GM21526 (cell line): Measurements from ENCODE around the gene MARK1.

ENCODE experiments used
- ATAC-seq: cut with Tn5 transposase; IDR thresholded peaks from one replicate; pipeline ENCODE4 v1.9.1; 2021; ENCODE audit warnings: moderate library complexity; ENCODE audit not compliant: unreplicated experiment, low FRiP score

MARK1 gene

DNA sequence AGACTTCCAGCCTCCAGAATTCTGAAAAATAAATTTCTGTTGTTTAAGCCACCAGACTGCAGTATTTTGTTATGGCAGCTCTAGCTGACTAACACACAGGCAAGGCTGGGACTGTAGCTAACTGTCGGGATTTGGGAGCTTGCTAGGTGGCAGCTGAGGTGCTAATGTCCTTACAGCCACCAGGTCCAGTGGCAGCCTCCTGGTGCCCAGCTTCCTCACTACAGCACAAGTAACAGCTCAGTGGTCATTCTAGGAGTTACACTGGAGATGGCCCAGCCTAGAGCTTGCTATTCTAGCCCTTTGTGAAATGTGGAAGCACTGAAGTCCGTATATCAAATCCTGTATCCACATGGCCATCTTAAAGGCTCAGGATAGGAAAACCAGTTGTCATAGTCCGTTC, 157.9 kb downstream of the MARK1 start:
- no peak for ATAC-seq

DNA sequence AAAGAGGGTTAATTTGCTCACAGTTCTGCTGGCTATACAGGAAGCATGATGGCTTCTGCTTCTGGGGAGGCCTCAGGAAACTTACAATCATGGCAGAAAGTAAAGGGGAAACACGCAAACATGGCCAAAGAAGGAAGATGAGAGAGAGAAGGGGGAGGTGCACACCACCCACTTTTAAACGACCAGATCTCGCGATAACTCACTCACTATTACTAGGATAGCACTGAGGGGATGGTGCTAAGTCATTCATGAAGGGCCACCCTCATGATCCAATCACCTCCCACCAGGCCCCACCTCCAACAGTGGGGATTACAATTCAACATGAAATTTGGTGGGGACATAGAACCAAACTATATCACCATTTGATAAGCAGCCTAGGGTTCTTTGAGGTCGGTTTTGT, 159.9 kb downstream of the MARK1 start:
- no peak for ATAC-seq

DNA sequence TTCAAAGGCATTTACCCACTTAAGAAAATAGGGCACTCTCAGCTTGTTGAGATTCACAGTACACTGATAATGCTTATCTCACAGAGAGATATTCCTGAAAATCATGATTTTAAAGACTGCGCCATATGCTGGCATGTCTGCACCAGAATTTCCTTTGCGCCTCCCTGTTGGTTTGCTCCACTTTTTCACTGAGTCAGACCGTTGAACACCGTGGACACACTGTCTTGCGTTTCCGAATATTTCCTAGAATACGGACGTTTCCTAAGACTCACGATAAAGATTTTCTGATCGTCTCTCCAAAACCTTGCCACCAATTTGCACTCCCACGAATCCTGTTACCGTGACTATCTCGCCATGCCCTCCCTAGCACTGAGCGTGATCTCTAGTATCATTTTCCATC, 161.7 kb downstream of the MARK1 start:
- ATAC-seq: no peak

DNA sequence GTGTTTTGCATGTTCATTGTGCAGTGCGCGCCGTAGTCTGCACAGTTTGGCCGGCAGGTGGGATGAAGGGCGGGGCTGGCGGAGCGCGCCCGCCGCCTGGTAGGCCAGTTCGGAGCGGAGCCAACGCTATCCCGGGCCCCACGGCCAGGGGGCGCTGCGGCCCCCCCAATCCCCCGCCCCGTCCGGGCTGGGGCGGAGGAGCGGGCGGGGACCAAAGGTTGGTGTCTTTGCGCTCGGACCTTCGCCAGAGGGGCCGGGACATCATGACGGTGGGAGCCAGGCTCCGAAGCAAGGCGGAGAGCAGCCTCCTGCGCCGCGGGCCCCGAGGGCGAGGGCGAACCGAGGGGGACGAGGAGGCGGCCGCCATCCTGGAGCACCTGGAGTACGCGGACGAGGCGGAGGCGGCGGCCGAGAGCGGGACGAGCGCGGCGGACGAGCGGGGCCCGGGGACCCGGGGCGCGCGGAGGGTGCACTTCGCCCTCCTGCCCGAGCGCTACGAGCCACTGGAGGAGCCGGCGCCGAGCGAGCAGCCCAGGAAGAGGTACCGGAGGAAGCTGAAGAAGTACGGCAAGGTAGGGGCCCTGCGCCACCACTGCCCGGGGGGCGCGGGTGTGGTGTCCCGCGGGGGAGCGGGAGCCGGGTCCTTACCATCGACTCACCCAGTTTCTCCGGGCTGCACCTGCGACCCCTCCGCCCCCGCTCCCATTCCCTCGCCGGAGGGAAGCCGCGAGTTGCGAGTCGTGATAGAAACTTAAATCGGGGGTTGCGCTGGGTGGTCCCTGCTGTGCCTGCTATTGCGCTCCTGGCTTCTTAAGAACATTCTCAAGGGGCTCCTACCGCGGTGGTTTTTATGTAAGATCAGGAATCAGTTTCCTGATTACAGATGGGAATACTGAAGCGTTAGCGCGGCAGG, 162.5 kb downstream of the MARK1 start, which contains the start of gene C1orf115:
Gene C1orf115 (plus strand): TSS at position 224 of the 913 bp plus-strand sequence. CDS start 40 bp downstream, at position 264.
- ATAC-seq: peak; percentile 98

DNA sequence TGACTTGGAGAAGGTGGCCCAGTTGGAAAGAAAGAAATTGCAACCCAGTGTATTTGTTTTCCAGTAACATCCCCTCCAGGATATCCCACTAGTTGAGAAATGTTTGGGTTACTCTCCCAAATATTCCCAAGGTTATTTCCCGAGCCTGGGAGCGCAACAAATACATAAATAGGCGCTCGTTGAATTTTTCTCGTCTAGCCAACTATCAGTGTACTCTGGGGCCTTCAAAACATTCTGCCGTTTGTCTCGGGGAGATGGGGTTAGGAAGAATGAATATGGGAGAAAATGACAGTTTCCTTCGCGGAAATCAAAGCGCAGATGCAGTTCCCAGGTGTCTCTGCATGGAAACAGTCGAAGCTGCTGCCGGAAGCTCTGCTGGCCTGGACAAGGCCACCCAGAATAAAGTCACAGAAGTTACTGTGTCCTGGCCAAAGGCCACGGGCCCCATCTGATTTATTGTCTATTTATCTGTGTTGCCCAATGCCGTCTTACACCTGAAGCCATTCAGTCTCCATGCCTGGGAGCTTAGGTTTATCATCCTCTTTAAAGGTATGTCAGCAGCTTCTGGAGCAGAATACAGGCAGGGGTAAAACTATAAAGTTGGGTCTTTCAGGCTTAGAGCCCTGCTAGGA, 163.2 kb downstream of the MARK1 start:
- no peak for ATAC-seq

DNA sequence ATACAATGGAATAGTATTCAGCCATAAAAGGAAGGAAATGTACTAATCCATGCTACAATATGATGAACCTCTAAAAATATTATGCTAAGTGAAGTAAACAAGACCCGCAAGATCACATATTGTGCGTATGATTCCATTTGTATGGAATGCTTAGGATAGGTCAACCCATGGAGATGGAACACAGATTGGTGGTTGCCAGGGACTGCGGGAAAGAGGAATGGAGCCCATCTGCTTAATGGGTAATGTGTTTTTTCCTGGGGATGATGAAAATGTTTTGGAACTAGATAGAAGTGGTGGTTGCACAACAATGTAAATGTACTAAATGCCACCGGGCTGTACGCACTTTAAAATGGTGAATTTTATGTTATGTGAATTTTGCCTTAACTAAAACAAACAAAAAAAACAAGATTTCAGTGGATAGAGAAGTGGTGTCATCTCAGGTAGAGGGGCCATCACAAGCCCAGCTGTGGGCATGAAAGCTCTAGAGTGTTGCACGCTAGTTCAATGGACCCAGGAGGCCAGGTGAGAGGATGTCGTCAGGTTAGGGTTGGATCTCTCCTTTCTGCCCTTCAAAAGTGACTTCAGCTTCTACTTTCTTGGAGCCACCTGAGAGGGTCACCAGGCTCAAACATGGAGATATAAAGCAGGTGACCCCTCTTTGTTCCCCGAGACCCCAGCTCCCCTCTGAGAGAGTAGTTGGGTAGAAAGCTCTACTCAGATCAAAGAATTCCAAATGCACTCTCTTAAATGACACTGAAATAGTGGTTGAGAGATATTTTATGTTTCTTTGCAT, 164.7 kb downstream of the MARK1 start:
- no peak for ATAC-seq

DNA sequence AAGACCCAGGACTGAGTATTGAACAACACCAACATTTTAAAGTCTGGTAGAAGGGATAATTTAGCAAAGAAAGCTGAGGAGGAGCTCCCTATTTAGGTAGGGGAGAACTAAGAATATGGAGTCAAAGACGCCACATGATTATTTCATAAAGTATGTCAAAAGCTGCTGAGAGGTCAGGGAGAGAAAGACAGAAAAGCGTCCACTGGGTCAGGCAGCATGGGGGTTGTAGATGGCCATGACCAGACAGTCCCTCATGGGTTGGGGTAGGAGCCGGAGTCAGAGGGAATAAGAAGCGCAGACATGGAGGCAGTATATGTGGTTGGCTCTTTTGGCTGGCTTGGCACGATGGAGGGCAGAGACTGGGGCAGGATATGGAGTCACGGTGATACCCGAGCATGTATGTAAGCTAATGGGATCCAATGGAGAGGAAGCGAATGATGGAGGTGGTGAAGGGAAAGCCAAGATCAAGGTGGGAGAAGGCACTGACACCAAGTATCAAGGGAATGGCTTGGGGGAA, 167.0 kb downstream of the MARK1 start:
- ATAC-seq: no peak

DNA sequence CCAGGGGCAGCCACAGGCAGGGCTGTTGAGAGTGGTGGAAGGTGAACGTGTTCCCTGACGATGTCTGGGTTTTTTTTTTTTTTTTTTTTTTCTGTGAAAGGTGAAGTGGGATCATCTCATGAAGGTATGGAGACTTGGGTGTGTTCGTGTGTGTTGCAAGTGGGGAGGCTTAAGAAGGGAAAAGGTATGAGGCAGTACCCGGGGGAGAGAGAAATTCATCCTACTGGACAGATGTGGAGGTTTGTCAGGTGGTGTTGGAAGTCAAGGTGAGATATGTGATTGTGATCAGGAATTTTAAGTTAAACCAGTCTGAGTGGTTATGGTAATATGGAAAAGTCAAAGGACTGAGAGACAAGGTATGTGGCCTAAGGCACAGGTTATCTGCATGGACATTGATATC, 167.5 kb downstream of the MARK1 start:
- no peak for ATAC-seq

DNA sequence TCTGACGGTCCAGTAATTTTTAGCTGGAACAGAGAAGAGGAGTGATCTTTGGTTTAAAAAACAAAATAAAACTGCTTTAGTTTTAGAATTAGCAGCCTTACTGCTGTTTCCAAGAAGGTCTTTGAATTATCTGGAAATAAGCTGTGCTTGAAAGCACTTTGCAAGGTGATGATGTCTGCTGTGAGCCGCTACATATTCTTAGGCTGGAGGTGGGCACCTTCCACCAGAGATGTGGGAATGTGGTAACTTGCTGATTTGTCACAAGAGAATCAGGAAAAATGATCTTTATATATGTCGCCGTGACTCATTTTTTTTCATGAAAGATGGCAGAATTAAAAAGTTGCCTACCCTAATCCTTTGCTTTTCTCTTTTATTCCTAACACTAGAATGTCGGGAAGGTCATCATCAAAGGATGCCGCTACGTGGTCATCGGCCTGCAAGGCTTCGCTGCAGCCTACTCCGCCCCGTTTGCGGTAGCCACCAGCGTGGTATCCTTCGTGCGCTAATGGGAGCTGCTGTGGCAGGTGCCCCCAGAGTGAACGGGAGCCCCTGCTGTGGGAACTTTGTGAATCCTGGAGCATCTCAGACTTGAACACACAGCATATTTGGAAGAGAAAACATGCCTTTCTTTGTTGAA, 168.4 kb downstream of the MARK1 start:
- no peak for ATAC-seq

DNA sequence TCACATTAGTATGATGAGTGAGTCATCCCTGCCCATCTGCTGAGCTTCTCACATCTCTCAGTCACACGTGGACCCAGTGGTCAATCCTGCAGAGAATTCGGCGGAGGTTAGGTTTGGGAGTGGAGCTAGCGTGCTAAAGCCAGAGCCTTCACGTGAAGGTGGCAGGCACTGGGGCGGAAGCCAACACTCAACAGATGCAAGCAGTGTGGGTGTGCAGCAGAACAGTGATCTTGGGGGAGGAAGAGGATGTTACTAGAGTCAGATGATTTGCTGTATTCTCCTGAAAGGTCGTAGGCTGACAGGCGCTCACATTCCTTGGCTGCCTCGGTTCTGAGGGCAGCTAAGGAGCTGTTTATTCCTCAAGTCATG, 168.9 kb downstream of the MARK1 start:
- ATAC-seq: no peak

DNA sequence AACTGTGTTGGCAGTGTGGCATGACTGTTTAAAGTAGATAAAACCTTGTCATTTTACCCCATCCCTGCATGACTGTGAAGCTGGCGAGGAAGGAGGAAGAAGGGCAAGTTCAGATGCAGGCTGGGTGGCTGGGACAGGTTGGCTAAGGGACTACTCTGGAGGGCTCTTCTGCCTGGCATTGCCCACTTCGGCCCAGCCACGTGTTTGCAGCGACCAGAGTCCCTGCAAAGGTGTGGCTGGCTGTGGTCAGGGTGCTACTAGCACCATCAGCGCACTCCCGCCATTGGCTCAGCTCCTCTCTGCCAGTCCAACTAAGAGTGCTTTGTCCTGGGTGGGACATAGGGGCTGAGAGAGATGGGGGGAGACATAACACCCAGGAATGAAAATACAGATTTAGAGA, 169.4 kb downstream of the MARK1 start:
- no peak for ATAC-seq

DNA sequence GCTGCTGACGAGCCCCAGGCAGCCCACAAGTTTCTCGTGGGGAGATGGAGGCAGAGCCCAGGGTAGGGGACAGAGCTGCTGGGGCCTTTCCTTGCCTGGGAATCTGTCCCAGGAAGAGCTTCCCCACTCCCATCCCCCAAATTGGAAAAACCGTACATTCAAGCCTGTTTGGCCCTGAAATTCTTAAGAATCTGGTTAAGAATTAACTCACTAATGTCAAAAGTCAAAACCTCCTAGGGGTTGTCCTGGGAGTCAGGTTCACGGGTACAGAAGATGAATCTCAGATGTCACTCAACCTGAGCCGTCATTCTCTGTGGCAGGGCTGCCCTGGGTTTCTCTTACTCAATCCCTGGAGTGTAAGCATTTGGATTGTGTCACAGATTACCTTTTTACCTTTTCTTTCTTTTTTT, 170.7 kb downstream of the MARK1 start:
- no peak for ATAC-seq

DNA sequence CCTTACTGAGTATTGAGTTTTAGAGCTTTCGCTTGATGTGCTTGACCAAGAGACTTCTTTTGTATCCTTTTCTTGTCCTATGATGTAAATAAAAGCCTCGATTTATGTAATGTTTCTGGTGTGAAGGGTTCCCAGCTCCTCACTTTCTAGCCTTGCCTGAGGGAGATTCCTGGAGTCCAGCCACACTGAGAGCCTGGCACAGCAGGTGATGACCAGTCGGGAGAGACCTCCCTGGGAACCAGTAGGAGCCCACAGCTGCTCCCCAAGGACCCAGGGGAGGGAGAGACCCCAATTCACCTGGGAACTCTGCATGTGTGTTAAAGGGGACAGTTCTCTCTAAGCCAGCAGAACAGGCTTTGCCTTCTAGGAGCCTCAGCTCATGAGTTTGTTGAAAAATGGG, 171.1 kb downstream of the MARK1 start:
- no peak for ATAC-seq

DNA sequence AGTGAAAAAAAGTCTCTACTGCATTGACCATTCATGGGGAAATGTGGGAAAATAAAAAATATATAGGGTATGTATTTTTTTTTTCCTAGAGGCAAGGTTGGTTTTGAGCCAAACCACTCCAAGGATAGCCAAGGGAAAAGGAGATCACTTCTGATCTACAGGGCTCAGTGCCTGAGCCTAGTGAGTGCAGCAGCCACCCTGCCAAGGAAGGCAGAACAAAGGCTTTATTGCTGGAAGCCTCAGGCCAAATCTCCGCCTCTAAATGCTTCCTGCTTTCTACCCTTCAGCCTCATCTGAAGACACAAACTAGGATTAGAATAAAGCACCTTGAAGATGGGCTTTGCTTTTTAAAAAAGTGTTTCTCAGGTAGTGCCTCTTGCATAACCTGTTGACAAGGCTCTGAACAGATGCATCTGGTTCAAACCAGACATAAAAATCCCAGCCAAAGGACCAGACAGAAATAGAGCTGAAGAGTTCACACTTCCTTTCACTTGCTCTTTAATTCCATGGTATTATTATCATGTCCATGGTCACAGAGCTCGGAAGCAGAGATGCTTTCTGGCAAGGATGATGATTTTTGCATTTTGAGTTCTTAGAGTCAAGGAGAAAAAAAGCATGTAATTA, 172.7 kb downstream of the MARK1 start:
- no peak for ATAC-seq

DNA sequence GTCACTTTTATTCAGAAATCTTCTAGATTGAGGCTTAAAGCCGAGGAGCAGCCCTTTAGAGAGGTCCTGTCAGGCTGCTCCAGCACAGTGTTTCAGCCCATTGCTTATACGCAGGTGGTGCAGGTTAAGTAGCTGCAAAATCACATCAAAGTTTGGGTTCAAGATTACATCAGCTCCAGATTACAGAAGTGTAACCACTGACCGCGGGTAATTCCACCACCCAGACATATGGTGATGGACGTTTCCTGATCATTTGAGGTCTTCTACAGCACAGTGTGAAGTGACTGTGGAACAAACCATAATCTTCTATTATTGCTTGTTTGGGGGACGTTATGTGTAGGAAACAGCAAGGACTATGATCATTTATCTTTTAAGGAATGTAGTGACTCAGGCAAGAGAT, 174.0 kb downstream of the MARK1 start:
- ATAC-seq: no peak

DNA sequence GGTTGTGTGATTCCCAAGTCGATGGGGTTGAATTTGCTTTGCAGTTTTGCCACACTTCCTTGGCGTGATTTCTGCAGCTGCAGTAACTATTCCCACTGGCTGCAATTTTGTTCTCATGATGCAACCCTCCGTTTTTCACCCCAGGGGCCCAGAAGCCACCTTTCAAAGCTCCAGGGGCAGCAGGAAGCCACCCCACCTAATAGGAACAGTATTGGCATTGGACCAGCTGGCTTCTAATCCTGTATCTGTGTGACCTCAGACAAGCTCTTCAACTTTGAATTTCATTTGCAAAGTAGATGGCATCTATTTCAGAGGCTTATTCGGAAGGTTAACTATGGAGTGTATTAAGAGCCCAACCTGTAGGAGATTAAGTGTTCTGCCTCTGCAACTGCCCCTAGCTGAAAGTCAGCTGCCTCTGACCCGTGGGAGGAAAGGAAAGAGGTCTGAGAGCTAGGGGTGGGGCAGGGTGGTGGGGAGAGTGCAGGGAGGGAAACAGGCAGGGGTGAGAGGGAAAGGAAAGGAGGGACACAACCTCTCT, 174.9 kb downstream of the MARK1 start:
- ATAC-seq: no peak

DNA sequence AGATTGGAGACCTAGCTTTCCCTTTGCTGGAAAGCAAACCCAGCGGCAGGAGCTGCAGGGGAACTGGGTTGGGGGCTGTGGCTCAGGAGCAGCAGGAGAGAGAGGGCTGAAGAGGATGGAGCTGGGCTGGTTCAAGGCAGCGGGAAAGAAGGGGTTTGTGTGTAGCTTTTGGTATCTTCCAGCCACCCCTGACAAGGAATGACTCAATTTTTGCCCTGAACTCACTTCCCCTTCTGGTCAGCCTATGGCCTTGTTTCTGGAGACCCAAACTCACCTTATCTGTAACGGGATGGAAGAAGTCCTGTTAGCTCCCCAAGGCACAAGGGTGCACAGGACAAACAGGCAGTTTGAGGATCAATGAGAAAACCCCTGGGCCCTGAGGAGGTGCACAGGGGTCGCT, 175.4 kb downstream of the MARK1 start:
- ATAC-seq: no peak

DNA sequence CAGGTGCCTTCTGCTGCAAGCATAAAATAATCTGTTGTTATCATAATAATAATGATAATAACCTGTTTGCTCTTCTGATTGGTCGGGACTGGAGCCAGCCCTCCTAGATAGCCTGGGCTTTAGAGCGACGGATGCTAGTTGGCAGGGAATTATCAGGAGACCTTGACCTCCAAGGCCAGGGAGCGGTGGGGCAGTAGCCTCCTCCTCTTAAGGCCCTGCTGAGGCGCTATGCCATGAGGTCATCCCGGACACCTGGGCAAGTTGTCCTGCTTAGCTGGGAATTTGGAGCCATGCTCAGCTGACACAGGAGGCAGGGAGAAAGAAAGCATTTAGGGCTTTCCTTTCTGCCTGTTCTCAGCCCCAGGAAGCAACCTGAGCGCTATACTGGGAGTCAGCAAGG, 177.8 kb downstream of the MARK1 start:
- no peak for ATAC-seq

DNA sequence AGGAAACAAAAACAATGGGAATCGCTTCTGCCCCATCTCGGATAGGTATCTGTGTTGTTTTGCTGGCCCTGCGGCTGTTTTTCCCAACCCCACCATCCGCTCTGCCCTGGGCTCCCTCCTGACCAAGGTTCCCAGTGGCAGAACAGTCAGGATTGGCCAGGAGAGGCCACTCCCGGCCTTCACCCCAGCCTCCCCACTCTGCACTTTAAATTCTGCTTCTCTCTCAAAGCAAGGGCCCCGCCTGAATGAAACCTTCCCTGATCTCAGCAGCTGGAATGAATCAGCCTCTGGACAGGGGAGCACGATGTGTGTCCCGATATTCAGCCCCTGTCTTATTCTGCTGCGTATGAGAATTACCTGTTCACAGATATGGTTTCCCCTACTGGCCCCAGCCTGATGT, 178.5 kb downstream of the MARK1 start:
- ATAC-seq: no peak

DNA sequence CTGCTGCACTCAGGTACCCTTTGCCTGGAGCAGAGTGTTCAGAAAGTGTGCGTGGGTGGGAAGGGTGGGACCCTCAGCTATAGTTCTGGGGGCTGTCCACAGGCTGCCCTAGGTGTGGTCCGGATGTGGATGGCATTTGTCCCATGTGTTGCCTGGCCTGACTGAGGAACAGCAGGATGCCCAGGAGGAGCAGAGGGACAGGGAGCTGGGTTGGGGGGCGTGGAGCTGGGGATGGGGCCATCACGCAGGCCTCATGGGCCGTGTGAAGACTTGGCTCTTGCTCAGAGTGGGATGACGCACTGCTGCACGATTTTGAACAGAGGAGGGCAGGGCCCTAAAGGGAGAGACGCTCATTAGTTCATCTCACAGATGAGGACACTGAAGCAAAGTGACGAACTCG, 179.2 kb downstream of the MARK1 start:
- no peak for ATAC-seq
